8988T (cell line): ENCODE data around the gene APAF1.
"Not testable (repeated sequence)": the region's sequence is repeated elsewhere in the genome, so short reads cannot be mapped to it uniquely, and the experiment has no call there.

Source experiments
- DNase-seq: peaks from one replicate; pipeline ENCODE4 v3.0.0; 2011

Gene APAF1, protein sequence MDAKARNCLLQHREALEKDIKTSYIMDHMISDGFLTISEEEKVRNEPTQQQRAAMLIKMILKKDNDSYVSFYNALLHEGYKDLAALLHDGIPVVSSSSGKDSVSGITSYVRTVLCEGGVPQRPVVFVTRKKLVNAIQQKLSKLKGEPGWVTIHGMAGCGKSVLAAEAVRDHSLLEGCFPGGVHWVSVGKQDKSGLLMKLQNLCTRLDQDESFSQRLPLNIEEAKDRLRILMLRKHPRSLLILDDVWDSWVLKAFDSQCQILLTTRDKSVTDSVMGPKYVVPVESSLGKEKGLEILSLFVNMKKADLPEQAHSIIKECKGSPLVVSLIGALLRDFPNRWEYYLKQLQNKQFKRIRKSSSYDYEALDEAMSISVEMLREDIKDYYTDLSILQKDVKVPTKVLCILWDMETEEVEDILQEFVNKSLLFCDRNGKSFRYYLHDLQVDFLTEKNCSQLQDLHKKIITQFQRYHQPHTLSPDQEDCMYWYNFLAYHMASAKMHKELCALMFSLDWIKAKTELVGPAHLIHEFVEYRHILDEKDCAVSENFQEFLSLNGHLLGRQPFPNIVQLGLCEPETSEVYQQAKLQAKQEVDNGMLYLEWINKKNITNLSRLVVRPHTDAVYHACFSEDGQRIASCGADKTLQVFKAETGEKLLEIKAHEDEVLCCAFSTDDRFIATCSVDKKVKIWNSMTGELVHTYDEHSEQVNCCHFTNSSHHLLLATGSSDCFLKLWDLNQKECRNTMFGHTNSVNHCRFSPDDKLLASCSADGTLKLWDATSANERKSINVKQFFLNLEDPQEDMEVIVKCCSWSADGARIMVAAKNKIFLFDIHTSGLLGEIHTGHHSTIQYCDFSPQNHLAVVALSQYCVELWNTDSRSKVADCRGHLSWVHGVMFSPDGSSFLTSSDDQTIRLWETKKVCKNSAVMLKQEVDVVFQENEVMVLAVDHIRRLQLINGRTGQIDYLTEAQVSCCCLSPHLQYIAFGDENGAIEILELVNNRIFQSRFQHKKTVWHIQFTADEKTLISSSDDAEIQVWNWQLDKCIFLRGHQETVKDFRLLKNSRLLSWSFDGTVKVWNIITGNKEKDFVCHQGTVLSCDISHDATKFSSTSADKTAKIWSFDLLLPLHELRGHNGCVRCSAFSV (N-terminal part only)

GRCh38 chr12:98644712-98645571 is at the start of gene APAF1, which contains the start of gene IKBIP:
TSS of gene APAF1 (plus strand) at chr12:98645290. CDS start at chr12:98648360, 3,070 bp downstream.
TSS of gene IKBIP (minus strand) at chr12:98644788. CDS start at chr12:98644701, 87 bp downstream.
- peak; percentile 71 for DNase-seq

DNA sequence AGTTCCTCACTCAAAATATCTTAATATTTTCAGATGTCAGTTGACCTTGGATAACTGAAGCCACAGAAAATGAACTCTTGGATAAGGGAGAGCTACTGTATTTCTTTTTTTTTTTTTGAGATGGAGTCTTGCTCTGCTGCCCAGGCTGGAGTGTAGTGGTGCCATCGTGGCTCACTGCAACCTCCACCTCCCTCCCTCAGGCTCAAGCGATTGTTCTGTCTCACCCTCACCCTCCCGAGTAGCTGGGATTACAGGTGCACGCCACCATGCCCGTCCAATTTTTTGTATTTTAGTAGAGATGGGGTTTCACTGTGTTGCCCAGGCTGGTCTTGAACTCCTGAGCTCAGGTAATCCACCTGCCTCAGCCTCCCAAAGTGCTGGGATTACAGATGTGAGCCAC is 47.8 kb upstream of the APAF1 start:
- not testable (repeated sequence) for DNase-seq

GRCh38 chr12:98601924-98602323 is 43.2 kb upstream of the APAF1 start:
- DNase-seq, result no peak

DNA sequence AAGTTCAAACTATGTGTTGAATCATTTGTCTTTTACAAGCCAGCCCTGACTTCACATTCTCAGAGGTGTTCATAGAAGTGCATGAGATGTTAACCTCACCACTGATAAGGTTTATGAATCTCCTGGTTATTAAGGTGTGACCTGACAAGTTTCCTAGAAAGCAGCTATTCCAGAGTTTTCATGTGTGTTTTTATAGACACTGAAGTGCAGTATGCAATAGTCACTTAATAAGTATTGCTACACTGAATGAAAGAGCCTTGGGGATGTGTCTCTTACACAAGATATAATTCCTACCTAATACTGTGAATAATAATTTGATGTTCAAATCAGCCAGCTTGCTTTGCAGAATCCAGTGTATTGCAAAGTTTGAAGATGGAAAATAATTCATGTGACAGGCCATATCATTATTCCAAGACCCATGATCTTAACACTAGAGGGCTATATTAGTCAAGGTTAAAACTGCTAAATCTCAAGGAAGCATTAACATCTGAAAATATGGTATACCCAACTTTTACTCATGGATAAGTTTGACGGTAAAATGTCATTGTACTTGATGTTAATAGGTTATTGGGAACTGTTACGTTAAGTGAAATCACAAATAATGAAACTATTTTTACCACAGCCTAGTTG is 38.6 kb upstream of the APAF1 start:
- no peak for DNase-seq

DNA sequence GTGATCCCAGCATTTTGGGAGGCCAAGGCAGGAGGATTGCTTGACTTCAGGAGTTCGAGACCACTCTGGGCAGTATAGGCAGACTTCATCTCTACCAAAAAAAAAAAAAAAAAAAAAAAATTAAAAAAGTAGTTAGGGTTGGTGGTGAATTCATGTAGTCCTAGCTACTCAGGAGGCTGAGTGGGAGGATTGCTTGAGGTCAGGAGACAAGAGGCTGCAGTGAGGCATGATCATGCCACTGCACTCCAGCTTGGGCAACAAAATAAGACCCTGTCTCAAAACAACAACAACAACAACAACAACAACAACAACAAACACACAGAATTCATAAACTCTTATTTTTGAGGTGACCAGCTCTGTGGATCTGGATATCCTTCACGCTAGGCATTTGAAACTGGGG is 34.5 kb upstream of the APAF1 start:
- no peak for DNase-seq

- DNase-seq, result no peak
Measured at GRCh38 chr12:98612696-98613334, 32.3 kb upstream of the APAF1 start.

DNA sequence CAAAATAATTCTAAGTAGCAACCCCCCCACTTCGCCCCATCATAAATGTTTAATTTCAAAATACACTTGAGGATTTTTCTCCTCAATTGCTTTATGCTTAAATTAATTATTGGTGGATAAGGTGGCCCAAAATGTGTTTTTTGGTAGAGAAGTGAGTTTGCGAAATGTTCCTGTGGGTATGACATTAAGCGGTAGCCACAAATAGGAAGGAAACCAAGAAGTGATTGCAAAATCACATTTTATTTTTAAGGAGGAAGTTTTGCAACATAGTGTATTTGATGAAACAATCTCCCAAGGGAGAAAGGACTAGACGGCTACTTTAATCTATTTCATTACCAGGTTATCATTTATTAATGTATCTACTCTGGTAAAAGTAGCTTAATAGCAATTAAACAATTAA is 26.1 kb upstream of the APAF1 start:
- no peak for DNase-seq

GRCh38 chr12:98635657-98636323 is 9.3 kb upstream of the APAF1 start:
- no peak for DNase-seq

- DNase-seq, result no peak
Measured at GRCh38 chr12:98637068-98637467, 8.0 kb upstream of the APAF1 start.

DNA sequence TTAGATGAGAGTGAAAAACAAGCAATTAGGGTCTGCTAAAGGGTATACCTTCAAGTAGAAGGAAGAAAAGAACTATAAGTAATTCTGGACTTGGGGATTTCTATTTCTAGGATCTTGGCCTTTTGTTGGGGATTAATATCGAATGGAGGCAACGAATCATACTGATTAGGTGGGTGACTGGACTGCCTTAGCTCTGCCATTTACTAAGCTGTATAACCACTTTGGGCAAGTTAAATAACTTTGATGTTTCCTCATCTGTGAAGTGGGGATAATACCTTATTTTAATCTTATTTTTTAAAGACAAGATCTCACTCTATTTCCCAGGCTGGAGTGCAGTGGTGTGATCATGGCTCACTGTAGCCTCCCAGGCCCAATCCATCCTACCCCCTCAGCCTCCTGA is 7.1 kb upstream of the APAF1 start:
- DNase-seq, result no peak

DNA sequence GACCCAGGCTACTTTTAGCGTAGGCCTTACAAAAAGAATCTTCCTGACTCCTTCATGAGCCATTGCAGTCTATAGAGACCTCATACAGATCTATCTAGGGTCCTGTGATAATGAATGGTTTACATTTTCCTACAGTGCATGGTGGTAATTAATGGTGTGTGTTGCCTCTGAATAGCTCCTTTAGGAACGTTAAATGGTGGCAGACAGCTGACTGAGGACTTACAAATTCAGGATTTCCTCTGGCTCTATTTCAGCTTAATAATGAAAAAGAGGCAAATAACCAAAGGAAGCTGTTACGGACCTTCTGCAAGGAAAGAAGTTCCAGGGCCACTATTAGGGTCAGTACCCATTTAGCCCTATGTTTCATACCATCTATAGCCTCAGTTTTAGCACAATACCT is 5.6 kb upstream of the APAF1 start:
- DNase-seq, result no peak

DNA sequence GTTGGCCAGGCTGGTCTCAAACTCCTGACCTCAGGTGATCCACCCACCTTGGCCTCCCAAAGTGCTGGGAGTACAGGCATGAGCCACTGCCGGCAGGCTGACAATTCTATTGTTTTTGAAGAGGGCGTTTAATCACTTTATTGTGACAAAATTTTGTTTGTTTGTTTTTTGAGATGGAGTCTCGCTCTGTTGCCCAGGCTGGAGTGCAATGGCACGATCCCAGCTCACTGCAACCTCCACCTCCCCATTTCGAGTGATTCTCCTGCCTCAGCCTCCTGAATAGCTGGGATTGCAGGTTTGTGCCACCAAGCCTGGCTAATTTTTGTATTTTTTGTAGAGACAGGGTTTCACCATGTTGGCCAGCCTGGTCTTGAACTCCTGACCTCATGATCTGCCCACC is 2.3 kb upstream of the APAF1 start:
- DNase-seq, result not testable (repeated sequence)

DNA sequence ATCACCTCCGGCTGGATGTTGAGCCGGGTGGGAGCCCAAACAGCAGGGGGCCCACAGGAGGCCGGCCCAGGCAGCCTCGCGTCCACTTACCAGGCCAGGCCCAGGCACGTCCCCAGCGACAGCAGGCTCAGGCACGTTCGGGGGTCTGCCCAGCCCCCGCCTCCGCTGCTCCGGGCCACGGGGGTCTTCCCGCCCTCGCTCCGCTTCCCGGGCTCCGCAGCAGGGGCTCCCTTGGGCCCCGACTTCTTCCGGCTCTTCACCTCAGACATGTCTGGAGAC is 718 bp upstream of the APAF1 start:
- DNase-seq, result no peak

DNA sequence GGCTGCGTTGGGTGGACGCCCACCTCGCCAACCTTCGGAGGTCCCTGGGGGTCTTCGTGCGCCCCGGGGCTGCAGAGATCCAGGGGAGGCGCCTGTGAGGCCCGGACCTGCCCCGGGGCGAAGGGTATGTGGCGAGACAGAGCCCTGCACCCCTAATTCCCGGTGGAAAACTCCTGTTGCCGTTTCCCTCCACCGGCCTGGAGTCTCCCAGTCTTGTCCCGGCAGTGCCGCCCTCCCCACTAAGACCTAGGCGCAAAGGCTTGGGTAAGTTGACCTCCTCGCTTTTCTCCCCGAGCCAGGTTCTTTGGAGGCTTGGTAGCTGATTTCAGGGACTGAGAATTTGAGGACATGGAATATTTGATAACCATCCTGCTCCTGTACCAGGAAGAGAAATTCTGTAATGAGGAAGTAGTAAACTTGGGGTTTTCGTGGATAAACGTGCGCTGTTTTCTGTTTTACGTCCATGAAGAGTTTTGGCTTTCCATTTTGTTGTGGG is 530 bp downstream of the APAF1 start:
- no peak for DNase-seq

DNA sequence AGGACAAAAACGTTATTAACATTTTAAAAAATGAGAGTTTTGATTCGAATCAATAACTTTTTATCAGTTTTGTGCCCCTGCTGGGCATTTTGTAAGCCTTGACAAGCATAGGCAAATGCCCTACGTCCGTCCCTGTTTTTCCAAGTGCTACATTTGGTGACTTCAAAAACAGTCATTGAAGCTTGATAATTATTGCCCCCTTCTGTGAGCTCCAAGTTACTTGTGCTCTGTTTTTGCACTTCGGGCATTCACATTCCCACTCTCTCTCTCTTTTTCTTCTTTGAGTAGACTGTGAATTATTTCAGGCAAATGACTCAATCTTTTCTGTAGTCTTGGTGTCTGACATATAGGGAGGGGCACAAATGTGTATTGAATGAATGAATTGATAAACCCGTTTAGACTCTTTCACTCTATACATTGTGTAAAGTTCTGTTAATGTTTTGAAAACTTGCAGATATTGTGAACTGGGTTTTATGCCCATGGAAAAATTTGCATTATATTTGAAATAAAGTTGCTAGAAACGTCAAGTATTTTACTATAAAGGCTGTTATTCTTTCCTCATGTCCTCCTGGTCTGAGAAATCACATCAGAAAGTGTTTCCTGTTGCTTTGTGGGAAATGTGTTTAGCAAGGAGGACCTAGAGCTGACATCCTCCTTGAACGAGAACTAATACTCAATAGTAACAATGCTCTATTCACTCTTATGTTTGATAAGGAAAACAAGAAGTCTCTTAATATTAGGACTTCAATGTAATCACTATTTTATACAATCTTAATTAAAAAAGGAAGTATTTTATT is 1.4 kb downstream of the APAF1 start:
- no peak for DNase-seq

- DNase-seq, result no peak
Measured at GRCh38 chr12:98651328-98651727, 6.2 kb downstream of the APAF1 start.

DNA sequence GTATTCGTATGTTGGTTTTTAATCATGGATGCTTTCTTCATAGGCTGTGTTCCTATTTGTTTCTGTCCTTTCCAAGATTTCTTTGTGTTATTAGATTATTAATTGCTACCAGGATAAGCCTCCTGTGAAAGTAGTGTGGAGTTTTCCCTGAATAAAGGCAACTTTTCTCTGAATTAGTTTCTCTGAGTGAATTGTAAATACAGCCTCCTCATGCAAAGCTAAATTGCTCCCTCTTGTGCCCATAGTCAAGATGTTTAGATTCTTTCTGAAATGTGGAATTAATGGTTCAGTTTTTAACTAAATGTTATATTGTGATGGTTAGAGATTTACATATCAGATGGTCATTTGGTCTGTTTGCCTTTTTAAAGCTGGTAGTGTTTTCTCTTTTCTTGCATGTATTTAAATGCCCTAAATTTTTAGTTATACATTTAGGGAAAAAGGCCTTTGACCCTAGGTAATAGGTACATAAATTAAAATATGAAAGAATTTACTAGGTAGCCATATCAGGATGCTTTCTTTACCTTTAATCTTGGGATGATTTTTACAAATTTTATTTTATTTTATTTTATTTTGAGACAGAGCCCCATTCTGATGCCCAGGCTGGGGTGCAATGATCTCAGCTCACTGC is 8.9 kb downstream of the APAF1 start:
- DNase-seq, result peak; percentile 37

DNA sequence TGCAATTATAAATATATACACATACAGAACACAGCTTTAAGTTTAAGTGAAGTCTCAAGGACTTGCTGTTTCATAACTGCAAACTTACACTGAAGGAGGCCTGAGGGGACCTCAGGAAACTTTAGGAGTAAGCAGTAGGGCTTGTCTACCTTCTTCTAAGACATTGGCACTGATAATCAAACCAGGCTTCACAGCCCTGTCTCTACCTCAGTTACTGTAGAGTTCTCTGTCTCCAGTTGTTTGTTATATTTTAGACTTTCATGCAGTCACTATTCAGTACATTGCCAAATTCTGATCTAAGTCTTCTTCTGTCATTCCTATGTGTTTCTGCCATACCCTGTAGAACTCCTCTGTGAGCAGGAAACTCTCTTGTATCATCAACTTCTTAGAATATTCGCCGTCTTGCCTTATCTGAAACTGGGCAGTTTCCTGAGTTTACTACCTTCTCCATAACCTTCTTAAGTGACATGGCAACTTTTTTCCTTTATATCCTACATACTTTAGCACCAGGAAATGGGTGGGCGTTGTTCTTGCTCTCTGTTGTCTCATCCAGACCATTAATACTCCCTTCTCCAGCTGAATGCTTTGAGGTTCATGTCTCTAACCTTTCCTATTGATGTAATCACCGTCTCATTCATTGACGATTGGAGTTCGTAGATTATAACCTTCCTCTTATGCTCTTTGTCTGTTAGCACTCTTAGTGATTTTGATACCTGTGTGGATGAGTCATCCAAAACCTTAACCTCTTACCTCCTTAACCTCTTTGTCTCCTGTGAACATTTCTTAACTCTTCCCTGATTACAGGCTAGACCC is 11.4 kb downstream of the APAF1 start:
- no peak for DNase-seq

- no peak for DNase-seq
Measured at GRCh38 chr12:98660521-98660920, 15.4 kb downstream of the APAF1 start.
